ENCODE results near the gene TMEM41A.

The TMEM41A gene

GRCh38 chr3:185498503-185499396 lies at the start of gene TMEM41A:
TSS of gene TMEM41A (minus strand) at chr3:185499035. CDS start at chr3:185498961, 74 bp downstream.
- peak; percentile 91 for DNase-seq

DNA sequence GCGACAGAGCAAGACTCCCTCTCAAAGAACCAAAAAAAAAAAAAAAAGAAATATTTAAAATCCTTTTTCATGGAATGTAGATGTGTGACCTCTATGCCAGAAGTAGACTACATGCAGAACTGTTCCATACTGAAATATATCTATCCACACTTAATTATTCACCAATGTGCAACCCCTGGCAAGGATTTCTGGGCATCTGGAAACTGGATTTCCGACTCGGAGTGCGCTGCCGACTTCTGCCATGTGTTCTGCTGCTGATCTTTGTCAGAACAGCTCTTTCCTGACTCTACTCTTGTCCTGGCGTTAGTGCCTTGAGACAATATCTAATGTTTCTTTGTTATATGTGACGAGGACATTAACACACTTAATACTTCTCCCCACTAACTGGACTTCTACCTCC lies 41.9 kb upstream of the TMEM41A start:
- DNase-seq = no peak

DNA sequence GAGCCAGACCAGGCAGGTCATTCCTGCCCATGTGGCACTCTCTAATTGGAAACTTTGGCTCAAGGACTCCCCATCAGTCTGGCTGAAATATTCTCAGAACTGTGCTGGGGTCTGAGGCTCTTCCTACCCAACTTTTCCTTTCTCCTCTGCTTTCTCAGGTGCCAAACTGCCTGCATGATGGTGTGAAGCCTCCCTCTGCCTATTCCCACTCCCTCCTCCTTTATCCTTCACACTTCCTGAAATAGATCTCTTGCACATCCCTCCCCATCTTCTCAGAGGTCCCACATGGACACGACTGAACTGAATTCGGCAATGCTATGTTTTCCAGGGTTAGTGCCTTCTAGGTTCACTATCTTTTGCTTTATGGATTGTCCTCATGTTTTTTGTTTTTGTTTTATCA lies 41.1 kb upstream of the TMEM41A start:
- DNase-seq = no peak

DNA sequence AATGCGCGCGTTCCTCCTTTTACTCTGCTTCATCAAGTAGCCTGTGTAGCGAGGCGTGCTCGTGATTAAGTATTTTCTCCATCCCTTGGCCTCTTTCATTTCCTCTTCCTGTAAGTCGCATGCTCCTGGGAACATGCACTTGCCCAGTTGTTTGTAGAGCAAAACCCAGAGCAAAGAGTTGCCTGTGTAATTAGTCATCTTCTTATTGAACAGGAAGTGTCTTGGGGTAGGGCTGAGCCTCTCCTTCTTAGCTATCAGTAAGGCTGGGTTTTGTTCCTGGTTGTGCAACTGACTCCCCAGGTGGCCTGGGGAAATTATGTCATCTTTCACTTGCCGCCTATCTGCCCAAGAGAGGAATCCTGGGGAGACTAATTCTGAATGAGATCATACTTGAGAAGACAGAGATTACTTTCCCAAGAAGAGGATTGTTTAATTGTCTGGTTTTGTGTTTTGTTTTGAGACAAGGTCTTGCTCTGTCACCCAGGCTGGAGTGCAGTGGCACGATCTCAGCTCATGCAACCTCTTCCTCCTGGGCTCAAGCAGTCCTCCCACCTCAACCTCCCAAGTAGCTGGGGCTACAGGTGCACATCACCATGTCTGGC lies 38.6 kb upstream of the TMEM41A start:
- peak; percentile 19 to 29 for DNase-seq

DNA sequence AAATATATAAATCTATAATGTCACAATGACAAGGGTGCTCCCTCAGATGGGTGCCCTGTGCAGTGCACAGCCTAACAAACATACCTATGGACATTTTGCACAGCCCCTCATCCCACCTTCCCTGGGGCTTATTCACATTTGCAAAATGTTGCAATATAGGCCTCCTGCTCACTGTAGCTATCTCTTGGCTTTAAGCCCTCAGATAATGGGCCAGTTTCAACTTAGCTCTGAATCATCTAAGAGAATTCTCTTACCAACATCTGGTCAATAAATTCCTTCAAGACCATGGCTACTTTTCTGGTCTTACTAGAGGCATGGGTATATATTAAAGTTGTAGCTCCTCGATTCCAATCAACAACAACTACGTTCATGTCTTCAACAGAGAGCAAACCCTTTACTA lies 35.7 kb upstream of the TMEM41A start:
- DNase-seq = no peak

GRCh38 chr3:185532901-185533300 lies 34.1 kb upstream of the TMEM41A start:
- DNase-seq = no peak

GRCh38 chr3:185530856-185531255 lies 32.0 kb upstream of the TMEM41A start:
- no peak for DNase-seq

DNA sequence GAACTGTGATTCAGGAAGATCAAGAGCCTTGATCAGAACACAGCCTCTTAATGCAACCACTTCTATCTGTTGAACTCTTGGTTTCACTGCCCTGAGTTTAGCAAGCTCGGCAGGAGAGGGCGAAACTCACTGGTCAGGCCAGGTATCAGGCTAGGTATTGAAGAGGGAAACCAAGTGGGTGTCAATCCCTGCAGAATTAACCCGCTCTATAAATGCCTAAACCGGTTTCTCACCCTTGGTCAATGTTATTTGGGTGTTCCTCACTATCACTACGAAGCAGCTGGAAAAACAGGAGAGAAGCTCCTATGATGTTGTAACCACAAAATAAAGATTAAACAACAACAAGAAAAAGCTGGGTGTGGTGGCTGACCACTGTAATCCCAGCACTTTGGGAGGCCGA lies 29.7 kb upstream of the TMEM41A start:
- DNase-seq = no peak

- DNase-seq = no peak
Observed at GRCh38 chr3:185527364-185527763, 28.5 kb upstream of the TMEM41A start.

DNA sequence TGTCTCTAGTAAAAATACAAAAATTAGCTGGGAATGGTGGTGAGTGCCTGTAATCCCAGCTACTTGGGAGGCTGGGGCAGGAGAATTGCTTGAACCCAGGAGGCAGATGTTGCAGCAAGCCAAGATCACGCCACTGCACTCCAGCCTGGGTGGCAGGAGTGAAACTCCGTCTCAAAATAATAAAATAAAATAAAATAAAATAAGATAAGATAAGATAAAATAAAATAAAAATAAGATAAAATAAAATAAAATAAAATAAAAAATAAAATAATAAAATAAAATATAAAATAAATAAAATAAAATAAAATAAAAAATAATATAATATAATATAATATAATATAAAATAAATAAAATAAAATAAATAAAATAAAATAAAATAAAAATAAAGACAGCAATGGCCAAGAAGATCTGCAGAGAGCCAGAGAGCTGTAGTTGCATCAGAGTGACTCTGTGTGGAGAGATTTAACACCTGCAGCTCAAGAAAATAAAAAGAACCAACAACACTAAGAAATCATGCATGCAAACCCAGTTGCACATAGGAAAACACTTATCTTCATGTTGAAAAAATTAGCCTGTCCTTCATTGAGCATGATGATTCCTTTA lies 27.6 kb upstream of the TMEM41A start:
- no peak for DNase-seq

DNA sequence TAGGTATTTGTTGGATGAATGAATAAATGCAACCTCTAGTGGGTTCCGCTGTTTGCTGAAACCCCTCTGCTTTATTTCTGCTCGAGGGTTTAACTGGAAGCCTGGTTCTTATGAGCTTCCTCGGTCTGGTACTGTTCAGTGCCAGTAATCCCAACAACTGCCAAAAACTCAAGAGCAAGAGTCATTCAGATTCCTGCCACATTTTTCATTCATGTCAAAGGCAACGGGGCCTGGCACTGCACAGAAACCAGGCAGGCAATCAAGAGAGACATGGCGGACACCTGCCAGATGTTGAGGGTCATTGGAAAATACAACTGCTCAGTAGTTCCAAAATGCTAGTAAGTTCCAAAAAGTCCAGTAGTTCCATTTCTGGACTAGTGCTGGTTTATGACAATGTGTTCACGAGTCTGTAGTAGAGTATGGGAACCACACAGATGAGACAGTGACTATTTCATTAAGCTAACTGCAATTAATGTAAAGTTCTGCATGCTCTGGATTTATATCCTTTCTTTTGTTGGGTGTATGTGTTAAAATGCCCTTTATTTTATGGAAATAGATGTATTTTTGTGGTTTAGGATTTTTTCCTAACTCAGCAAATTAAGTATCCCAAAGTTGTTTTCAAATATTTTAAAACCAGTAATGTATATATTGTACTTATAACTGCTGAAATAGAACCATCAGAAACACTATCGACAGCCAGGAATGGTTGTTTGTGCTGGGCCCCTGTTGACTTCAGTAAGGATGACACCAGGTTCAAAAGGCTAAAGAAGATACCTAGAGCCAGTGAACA lies 22.7 kb upstream of the TMEM41A start:
- no peak for DNase-seq

- DNase-seq = no peak
Observed at GRCh38 chr3:185519021-185519420, 20.2 kb upstream of the TMEM41A start.

DNA sequence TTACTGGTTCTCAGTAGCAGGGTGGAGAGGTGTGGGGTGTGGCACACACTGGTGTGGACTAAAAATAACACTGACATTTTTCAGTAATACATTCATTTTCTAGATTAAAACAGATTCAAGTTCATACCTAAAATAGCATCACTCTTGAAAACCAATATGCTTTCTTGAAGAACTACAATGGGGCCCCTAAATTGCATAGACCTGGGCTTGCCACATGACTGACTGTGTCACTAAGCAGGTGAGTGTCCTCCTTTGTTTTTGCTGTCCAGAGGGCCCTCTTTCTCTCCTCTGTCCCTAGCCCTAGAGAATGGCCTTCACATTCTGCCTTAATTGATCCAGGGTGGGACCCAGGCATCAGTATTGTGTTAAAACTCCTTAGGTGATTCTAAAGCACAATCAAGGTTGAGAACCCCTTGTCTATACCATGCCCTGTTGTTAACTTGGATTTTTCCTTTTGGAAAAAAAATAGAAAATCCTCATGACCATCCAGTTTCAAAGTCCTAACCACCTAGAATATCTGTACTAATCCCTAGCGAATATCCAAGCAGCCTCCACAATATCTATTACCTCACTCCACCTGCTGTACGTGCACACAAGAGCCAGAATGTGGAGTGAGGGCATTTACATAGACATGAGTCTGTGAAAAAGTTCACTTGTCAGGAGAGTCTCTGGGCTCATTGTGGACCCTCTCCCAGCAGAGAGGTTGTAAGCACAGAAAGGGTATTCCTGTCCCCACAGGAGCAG lies 18.7 kb upstream of the TMEM41A start:
- no peak for DNase-seq

GRCh38 chr3:185511711-185512110 lies 12.9 kb upstream of the TMEM41A start:
- DNase-seq = no peak

DNA sequence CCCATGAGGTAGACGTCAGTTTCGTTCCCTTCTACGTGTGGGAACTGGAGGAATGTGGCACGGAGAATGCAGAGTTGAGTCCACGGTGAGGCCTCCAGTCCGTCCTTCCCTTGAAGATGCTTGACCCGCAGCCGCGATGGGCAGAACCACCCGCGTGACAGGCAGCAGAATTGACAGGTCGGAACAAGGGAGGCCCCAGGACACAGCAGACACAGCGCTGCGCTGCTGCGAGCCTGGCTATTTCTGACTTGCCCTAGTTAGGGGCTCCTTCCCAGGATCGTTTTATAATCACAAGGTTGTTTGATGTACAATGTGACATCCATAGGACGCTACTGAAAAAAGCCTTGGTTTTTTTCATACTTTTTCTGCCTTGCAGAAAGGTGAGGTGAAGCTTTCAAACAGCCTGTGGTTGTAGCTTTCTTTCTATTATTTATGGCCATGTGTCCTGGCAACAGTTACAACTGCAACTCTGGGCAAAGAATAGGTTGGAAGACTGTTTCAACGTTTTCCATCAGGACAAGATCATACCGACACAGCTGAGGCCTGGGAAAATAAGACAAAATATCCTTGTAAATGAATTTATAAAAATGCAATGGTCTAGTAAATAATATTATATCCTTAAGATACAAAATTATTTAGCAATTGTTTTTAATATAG lies 9.6 kb upstream of the TMEM41A start:
- DNase-seq = no peak

- DNase-seq = no peak
Observed at GRCh38 chr3:185507883-185508282, 9.0 kb upstream of the TMEM41A start.

GRCh38 chr3:185504636-185505035 lies 5.8 kb upstream of the TMEM41A start:
- DNase-seq = no peak

GRCh38 chr3:185503521-185503920 lies 4.7 kb upstream of the TMEM41A start:
- DNase-seq = no peak

GRCh38 chr3:185502987-185503386 lies 4.2 kb upstream of the TMEM41A start:
- DNase-seq = no peak

GRCh38 chr3:185490241-185490640 lies 8.6 kb downstream of the TMEM41A start:
- DNase-seq = no peak

DNA sequence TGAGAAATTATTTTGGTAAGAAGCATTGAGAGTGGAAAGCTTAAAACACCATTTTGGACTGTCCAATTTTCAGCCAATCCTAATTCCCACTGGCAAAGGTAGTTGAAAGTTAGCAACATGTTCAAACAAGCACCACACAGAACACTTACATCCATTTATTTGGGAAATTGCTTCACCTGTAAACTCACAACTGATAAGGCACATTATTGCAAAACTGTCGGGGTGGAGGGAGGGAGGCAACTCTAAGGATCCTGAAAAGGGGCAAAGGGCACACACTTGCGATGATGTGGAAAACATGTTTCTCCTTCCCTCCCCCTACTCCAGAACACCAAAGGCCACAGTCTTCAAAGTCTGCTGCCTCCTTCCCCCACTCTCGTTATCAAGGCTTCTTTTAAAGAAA lies 9.4 kb downstream of the TMEM41A start:
- no peak for DNase-seq

GRCh38 chr3:185488465-185488864 lies 10.4 kb downstream of the TMEM41A start:
- DNase-seq = no peak

All from stimulated activated CD4-positive, alpha-beta T cell treated with anti-CD3 and anti-CD28 coated beads, Interleukin-2, amount 100 ng/mL, for 48 hours (primary cell).